MM.1S (cell line): ENCODE measurements around the gene SULT6B1.

ENCODE experiments used
- DNase-seq: peaks from one replicate; pipeline ENCODE4 v3.0.0-alpha.2; 2015
- H2AFZ ChIP-seq: fragments of 300-600 bp; sonication (generic); 2 replicates; pipeline ENCODE4 v1.6.0; 2016; ENCODE audit warnings: antibody characterized with exemption, low read length
- H3F3A ChIP-seq: fragments of 300-600 bp; sonication (generic); 2 replicates; pipeline ENCODE4 v1.6.1; 2016; ENCODE audit warnings: mild to moderate bottlenecking, antibody characterized with exemption, low read length, moderate library complexity, mixed read lengths; ENCODE audit not compliant: insufficient read depth
- H3K27ac ChIP-seq: fragments of 300-600 bp; sonication (generic); 2 replicates; pipeline ENCODE4 v1.5.1; 2016; ENCODE audit warnings: mild to moderate bottlenecking, low read length
- H3K27me3 ChIP-seq: fragments of 300-600 bp; sonication (generic); replicated peaks from 2 replicates; pipeline ENCODE4 v1.6.0; 2016; ENCODE audit warnings: low read length; ENCODE audit not compliant: insufficient read depth
- H3K36me3 ChIP-seq: fragments of 300-600 bp; sonication (generic); replicated peaks from 2 replicates; pipeline ENCODE4 v1.6.1; 2016; ENCODE audit warnings: mild to moderate bottlenecking, low read length, mixed read lengths; ENCODE audit not compliant: insufficient read depth
- H3K4me1 ChIP-seq: fragments of 300-600 bp; sonication (generic); 2 replicates; pipeline ENCODE4 v1.6.1; 2016; ENCODE audit warnings: low read length, mixed read lengths
- H3K4me2 ChIP-seq: fragments of 300-600 bp; sonication (generic); 2 replicates; pipeline ENCODE4 v1.6.0; 2016; ENCODE audit warnings: low read depth, low read length
- H3K4me3 ChIP-seq: fragments of 300-600 bp; sonication (generic); 2 replicates; pipeline ENCODE4 v1.5.1; 2016; ENCODE audit warnings: low read length, mixed read lengths
- H3K79me2 ChIP-seq: fragments of 300-600 bp; sonication (generic); 2 replicates; pipeline ENCODE4 v1.6.1; 2016; ENCODE audit warnings: mixed run types, low read length, mixed read lengths
- H3K9ac ChIP-seq: fragments of 300-600 bp; sonication (generic); 2 replicates; pipeline ENCODE4 v1.6.1; 2016; ENCODE audit warnings: low read length, mixed read lengths
- H3K9me2 ChIP-seq: fragments of 300-600 bp; sonication (generic); replicated peaks from 2 replicates; pipeline ENCODE4 v1.6.1; 2016; ENCODE audit warnings: mild to moderate bottlenecking, low read length, mixed read lengths; ENCODE audit not compliant: insufficient read depth
- H3K9me3 ChIP-seq: fragments of 300-600 bp; sonication (generic); replicated peaks from 2 replicates; pipeline ENCODE4 v1.6.1; 2016; ENCODE audit warnings: mild to moderate bottlenecking, low read length, mixed read lengths; ENCODE audit not compliant: insufficient read depth
- H4K20me1 ChIP-seq: fragments of 300-600 bp; sonication (generic); 2 replicates; pipeline ENCODE4 v1.6.1; 2016; ENCODE audit warnings: mild to moderate bottlenecking, low read length, moderate library complexity, mixed read lengths; ENCODE audit not compliant: insufficient read depth
- EZH2 ChIP-seq: fragments of 300-600 bp; sonication (generic); optimal IDR thresholded peaks from 2 replicates; pipeline ENCODE3; 2017; ENCODE audit warnings: low read depth, mild to moderate bottlenecking, antibody characterized with exemption, low read length, mixed read lengths
- EZH2phosphoT487 ChIP-seq: fragments of 300-600 bp; sonication (generic); IDR thresholded peaks from 2 replicates; pipeline ENCODE4 v1.6.1; 2018; ENCODE audit warnings: antibody characterized with exemption, low read length
- TF ChIP-seq, protein P1 (sequence below): fragments of 300-600 bp; sonication (generic); IDR thresholded peaks from 2 replicates; pipeline ENCODE4 v1.5.1; 2016; ENCODE audit warnings: antibody characterized with exemption, low read length, mixed read lengths

Gene SULT6B1

DNA sequence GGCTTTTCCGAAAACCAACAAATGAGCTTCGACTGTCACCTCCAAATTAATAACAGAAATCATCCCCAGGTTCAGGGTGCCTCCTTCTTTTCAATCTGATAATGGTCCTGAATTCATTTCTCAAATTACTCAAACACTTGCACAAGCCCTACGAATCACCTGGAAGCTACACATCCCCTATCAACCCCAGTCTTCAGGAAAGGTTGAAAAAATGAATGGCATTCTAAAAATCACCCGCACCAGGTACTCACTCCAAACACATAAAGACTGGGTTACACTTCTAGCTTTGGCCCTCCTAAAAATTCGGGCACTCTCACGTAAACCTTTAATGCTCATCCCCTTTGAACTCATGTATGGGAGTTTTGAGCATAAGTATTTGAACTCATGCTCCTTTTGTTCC lies 55.6 kb downstream of the SULT6B1 start:
- H3K9me3 ChIP-seq = no peaks in the 10 kb centered on the region
- H4K20me1 ChIP-seq = no peaks in the 10 kb centered on the region
- no peak overlapping the region for H3K4me2 ChIP-seq
- H3K4me3 ChIP-seq = no peak overlapping the region
- H2AFZ ChIP-seq = no peak overlapping the region
- no peak overlapping the region for H3K27ac ChIP-seq
- no peaks in the 10 kb centered on the region for H3K79me2 ChIP-seq
- no peak overlapping the region for H3K9ac ChIP-seq
- H3F3A ChIP-seq = no peaks in the 10 kb centered on the region
- TF ChIP-seq, protein P1, sequence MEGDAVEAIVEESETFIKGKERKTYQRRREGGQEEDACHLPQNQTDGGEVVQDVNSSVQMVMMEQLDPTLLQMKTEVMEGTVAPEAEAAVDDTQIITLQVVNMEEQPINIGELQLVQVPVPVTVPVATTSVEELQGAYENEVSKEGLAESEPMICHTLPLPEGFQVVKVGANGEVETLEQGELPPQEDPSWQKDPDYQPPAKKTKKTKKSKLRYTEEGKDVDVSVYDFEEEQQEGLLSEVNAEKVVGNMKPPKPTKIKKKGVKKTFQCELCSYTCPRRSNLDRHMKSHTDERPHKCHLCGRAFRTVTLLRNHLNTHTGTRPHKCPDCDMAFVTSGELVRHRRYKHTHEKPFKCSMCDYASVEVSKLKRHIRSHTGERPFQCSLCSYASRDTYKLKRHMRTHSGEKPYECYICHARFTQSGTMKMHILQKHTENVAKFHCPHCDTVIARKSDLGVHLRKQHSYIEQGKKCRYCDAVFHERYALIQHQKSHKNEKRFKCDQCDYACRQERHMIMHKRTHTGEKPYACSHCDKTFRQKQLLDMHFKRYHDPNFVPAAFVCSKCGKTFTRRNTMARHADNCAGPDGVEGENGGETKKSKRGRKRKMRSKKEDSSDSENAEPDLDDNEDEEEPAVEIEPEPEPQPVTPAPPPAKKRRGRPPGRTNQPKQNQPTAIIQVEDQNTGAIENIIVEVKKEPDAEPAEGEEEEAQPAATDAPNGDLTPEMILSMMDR = no peak
- TF ChIP-seq EZH2phosphoT487 (no peak), EZH2 (no peak)
- H3K9me2 ChIP-seq = no peaks in the 10 kb centered on the region
- no peaks in the 10 kb centered on the region for H3K27me3 ChIP-seq
- H3K4me1 ChIP-seq = no peaks in the 10 kb centered on the region
- DNase-seq = no peak
- no peaks in the 10 kb centered on the region for H3K36me3 ChIP-seq

DNA sequence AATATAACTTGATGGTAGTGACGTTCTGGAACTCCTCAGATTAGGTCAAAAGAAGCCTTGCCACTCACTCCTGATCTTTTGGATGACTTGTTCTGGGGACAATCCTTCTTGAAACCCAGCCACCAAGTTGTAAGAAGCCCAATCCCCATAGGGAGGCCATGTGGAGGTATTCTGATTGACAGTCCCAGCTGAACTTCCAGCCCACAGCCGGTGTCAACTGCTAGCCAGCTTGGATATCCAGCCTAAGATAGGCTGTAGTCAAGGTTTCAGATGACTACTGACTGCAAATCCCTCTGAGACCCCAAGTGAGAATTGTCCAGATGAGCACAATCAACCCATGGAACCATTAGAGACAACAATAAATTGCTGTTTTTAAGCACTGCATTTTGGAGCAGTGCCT lies 63.1 kb downstream of the SULT6B1 start:
- H3K9me2 ChIP-seq = no peaks in the 10 kb centered on the region
- H3K9ac ChIP-seq = no peak overlapping the region
- H2AFZ ChIP-seq = no peak overlapping the region
- H3K27ac ChIP-seq = no peak overlapping the region
- peaks cover 7% of the 10 kb centered on the region for H3K36me3 ChIP-seq
- no peaks in the 10 kb centered on the region for H3K79me2 ChIP-seq
- H3K4me2 ChIP-seq = no peak overlapping the region
- no peaks in the 10 kb centered on the region for H3K9me3 ChIP-seq
- no peak overlapping the region for H3K4me3 ChIP-seq
- DNase-seq = no peak
- no peaks in the 10 kb centered on the region for H3F3A ChIP-seq
- no peaks in the 10 kb centered on the region for H4K20me1 ChIP-seq
- no peak for TF ChIP-seq EZH2
- TF ChIP-seq EZH2phosphoT487 = no peak
- TF ChIP-seq, protein P1 = no peak
- H3K4me1 ChIP-seq = no peaks in the 10 kb centered on the region
- no peaks in the 10 kb centered on the region for H3K27me3 ChIP-seq

DNA sequence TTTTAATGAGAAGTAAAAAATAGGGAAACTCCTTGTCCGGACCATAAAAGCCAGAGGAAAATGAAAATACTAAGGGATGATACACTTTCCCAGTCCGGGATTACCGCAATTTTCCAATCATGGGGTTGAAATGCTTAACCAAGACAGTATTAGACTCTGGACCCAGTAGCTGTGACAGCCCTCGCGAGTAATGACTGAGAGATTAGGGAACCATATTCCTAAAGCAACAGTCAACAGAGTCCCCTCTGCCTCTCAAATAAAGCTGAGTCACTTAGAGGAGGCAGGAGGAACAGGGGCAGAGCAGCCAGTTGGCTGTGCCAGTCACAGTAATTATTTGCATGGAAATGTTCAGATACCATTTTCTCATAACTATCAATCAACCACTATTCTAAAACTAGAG lies 69.3 kb downstream of the SULT6B1 start:
- no peak overlapping the region for H3K4me2 ChIP-seq
- no peaks in the 10 kb centered on the region for H3K4me1 ChIP-seq
- H3K4me3 ChIP-seq = no peak overlapping the region
- no peaks in the 10 kb centered on the region for H3K27me3 ChIP-seq
- no peaks in the 10 kb centered on the region for H4K20me1 ChIP-seq
- TF ChIP-seq EZH2phosphoT487 = no peak
- TF ChIP-seq, protein P1 = no peak
- no peak for TF ChIP-seq EZH2
- no peak overlapping the region for H3K27ac ChIP-seq
- H3F3A ChIP-seq = no peaks in the 10 kb centered on the region; the same call in 1 of the 2 replicates
- no peak overlapping the region for H3K9ac ChIP-seq
- no peaks in the 10 kb centered on the region for H3K9me3 ChIP-seq
- no peaks in the 10 kb centered on the region for H3K36me3 ChIP-seq
- H3K79me2 ChIP-seq = no peaks in the 10 kb centered on the region
- H3K9me2 ChIP-seq = no peaks in the 10 kb centered on the region
- H2AFZ ChIP-seq = no peak overlapping the region
- no peak for DNase-seq
